GM21576 (cell line): Measurements from ENCODE around the gene NOS2.

Source experiments
- ATAC-seq: cut with Tn5 transposase; IDR thresholded peaks from one replicate; pipeline ENCODE4 v1.9.1; 2021; ENCODE audit warnings: mild to moderate bottlenecking, moderate library complexity; ENCODE audit not compliant: unreplicated experiment

The NOS2 gene

GRCh38 chr17:27821318-27821717, 21.0 kb upstream of the NOS2 start:
- ATAC-seq = no peak

- no peak for ATAC-seq
Measured at GRCh38 chr17:27819145-27819544, 18.8 kb upstream of the NOS2 start.

- ATAC-seq = no peak
Measured at GRCh38 chr17:27818401-27819105, 18.2 kb upstream of the NOS2 start.

- no peak for ATAC-seq
Measured at GRCh38 chr17:27817731-27818130, 17.4 kb upstream of the NOS2 start.

GRCh38 chr17:27816946-27817345, 16.6 kb upstream of the NOS2 start:
- ATAC-seq = no peak

- ATAC-seq = no peak
Measured at GRCh38 chr17:27811961-27812360, 11.6 kb upstream of the NOS2 start.

- ATAC-seq = no peak
Measured at GRCh38 chr17:27810902-27811557, 10.7 kb upstream of the NOS2 start.

GRCh38 chr17:27810211-27810901, 10.0 kb upstream of the NOS2 start:
- ATAC-seq = no peak

GRCh38 chr17:27809555-27809954, 9.2 kb upstream of the NOS2 start:
- no peak for ATAC-seq

- ATAC-seq = no peak
Measured at GRCh38 chr17:27808628-27809027, 8.3 kb upstream of the NOS2 start.

- peak; percentile 59 for ATAC-seq
Measured at GRCh38 chr17:27807567-27808470, 7.5 kb upstream of the NOS2 start.

- peak; percentile 34 for ATAC-seq
Measured at GRCh38 chr17:27805520-27806146, 5.3 kb upstream of the NOS2 start.

- ATAC-seq = no peak
Measured at GRCh38 chr17:27804113-27804512, 3.8 kb upstream of the NOS2 start.

- no peak for ATAC-seq
Measured at GRCh38 chr17:27802962-27803680, 2.8 kb upstream of the NOS2 start.

- ATAC-seq = no peak
Measured at GRCh38 chr17:27802033-27802432, 1.7 kb upstream of the NOS2 start.

- ATAC-seq = no peak
Measured at GRCh38 chr17:27798376-27798775, 2.0 kb downstream of the NOS2 start.

- no peak for ATAC-seq
Measured at GRCh38 chr17:27797390-27798091, 2.8 kb downstream of the NOS2 start.

- ATAC-seq = no peak
Measured at GRCh38 chr17:27793906-27794569, 6.3 kb downstream of the NOS2 start.
